H1 (cell line): ENCODE measurements around the gene PDE6B. TPM values are rescaled to one million over a fixed set of nuclear protein-coding genes. Genes with fewer than 3 reads are reported as not detected.

Experiments
- CBX5 ChIP-seq: fragments of 300-800, 300-1000 bp; sonication (generic); IDR thresholded peaks from 2 replicates; pipeline ENCODE4 v1.7.1; 2016; ENCODE audit warnings: antibody characterized with exemption, low read length, low read depth
- HDAC2 ChIP-seq, 2 experiments: fragments of 300-600 bp in 1 of 2; sonication (generic) in 1 of 2; IDR thresholded peaks; 2 replicates each; pipeline ENCODE4 v1.6.1; 2011 to 2012; ENCODE audit warnings: low read depth in 2 of 2, low read length in 2 of 2, mild to moderate bottlenecking in 2 of 2, moderate library complexity in 2 of 2, borderline replicate concordance in 1 of 2, inconsistent platforms in 1 of 2
- JUND ChIP-seq: IDR thresholded peaks from 2 replicates; pipeline ENCODE4 v1.6.1; 2011; ENCODE audit warnings: mild to moderate bottlenecking, improper control_type of control experiment, low read length
- KDM1A ChIP-seq: fragments of 200-600, 300-600 bp; sonication (generic); IDR thresholded peaks from 2 replicates; pipeline ENCODE4 v1.7.1; 2016; ENCODE audit warnings: mild to moderate bottlenecking, low read length, borderline replicate concordance
- RAD21 ChIP-seq, 2 experiments: IDR thresholded peaks in 1 of 2; conservative IDR thresholded peaks in 1 of 2; 2 replicates each; pipeline ENCODE4 v1.6.1; 2011; ENCODE audit warnings: low read depth in 2 of 2, low read length in 2 of 2, improper control_type of control experiment in 1 of 2, inconsistent platforms in 1 of 2, mild to moderate bottlenecking in 1 of 2, moderate library complexity in 1 of 2
- SAP30 ChIP-seq: fragments of 300-600 bp; sonication (generic); IDR thresholded peaks from 2 replicates; pipeline ENCODE4 v1.7.1; 2012; ENCODE audit warnings: low read length, moderate library complexity, mild to moderate bottlenecking, inconsistent platforms; ENCODE audit not compliant: insufficient read depth, insufficient replicate concordance
- SP2 ChIP-seq: IDR thresholded peaks from 2 replicates; pipeline ENCODE4 v1.6.1; 2012; ENCODE audit warnings: mild to moderate bottlenecking, low read length, inconsistent platforms
- polyA plus RNA-seq, 7 experiments: library from polyadenylated mRNA; depleted of rRNA in 3 of 7; stranded (reverse) in 5 of 7; unstranded in 2 of 7; fragments of >200 nt in 5 of 7; fragments of 200-250 nt in 2 of 7; gene quantifications; 1 replicate in 5 of 7; 2 replicates in 1 of 7; 4 replicates in 1 of 7; pipeline versions ENCODE4 v1.2.1 to v1.2.3, GENCODE V29; 2011 to 2013; ENCODE audit warnings: missing spikeins in 2 of 7, mixed read lengths in 2 of 7
- total RNA-seq: library from RNA; stranded (reverse); fragmentation: NEBNext Ultra II Directional; extraction: Animal tissue kit (Norgen Biotek cat#: 25700); gene quantifications from 2 replicates; pipeline ENCODE4 v1.2.1, GENCODE V29; 2021
- TF ChIP-seq, protein P1 (sequence below): fragments of 300-600 bp; sonication (generic); IDR thresholded peaks from 2 replicates; pipeline ENCODE4 v1.7.1; 2012; ENCODE audit warnings: low read length, moderate library complexity, mild to moderate bottlenecking, inconsistent platforms; ENCODE audit not compliant: insufficient replicate concordance

PDE6B gene
- total and polyA plus RNA-seq, 2 of the 8 experiments (the other 6 are each of a cell fraction or from before 2014, with no cell fraction given) = 4.1 to 8.4 TPM

DNA sequence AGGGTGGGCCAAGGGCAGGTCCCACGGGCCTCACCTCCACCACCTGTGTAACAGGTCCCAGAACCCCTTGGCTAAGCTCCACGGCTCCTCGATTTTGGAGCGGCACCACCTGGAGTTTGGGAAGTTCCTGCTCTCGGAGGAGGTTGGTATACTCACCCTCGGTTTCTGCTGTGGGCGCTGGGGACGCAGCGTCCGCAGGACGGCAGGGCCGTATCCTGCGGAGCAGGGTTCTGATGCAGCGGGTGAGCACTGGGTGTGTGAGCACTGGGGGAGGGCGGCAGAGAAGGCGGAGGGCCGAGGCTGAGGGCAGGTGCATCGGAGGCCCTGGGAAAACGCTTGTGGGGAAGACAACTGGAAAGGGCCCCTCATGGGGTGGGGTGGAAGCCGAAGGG is 37.7 kb downstream of the PDE6B start (continued):
- TF ChIP-seq JUND = no peak
- TF ChIP-seq, protein P1, sequence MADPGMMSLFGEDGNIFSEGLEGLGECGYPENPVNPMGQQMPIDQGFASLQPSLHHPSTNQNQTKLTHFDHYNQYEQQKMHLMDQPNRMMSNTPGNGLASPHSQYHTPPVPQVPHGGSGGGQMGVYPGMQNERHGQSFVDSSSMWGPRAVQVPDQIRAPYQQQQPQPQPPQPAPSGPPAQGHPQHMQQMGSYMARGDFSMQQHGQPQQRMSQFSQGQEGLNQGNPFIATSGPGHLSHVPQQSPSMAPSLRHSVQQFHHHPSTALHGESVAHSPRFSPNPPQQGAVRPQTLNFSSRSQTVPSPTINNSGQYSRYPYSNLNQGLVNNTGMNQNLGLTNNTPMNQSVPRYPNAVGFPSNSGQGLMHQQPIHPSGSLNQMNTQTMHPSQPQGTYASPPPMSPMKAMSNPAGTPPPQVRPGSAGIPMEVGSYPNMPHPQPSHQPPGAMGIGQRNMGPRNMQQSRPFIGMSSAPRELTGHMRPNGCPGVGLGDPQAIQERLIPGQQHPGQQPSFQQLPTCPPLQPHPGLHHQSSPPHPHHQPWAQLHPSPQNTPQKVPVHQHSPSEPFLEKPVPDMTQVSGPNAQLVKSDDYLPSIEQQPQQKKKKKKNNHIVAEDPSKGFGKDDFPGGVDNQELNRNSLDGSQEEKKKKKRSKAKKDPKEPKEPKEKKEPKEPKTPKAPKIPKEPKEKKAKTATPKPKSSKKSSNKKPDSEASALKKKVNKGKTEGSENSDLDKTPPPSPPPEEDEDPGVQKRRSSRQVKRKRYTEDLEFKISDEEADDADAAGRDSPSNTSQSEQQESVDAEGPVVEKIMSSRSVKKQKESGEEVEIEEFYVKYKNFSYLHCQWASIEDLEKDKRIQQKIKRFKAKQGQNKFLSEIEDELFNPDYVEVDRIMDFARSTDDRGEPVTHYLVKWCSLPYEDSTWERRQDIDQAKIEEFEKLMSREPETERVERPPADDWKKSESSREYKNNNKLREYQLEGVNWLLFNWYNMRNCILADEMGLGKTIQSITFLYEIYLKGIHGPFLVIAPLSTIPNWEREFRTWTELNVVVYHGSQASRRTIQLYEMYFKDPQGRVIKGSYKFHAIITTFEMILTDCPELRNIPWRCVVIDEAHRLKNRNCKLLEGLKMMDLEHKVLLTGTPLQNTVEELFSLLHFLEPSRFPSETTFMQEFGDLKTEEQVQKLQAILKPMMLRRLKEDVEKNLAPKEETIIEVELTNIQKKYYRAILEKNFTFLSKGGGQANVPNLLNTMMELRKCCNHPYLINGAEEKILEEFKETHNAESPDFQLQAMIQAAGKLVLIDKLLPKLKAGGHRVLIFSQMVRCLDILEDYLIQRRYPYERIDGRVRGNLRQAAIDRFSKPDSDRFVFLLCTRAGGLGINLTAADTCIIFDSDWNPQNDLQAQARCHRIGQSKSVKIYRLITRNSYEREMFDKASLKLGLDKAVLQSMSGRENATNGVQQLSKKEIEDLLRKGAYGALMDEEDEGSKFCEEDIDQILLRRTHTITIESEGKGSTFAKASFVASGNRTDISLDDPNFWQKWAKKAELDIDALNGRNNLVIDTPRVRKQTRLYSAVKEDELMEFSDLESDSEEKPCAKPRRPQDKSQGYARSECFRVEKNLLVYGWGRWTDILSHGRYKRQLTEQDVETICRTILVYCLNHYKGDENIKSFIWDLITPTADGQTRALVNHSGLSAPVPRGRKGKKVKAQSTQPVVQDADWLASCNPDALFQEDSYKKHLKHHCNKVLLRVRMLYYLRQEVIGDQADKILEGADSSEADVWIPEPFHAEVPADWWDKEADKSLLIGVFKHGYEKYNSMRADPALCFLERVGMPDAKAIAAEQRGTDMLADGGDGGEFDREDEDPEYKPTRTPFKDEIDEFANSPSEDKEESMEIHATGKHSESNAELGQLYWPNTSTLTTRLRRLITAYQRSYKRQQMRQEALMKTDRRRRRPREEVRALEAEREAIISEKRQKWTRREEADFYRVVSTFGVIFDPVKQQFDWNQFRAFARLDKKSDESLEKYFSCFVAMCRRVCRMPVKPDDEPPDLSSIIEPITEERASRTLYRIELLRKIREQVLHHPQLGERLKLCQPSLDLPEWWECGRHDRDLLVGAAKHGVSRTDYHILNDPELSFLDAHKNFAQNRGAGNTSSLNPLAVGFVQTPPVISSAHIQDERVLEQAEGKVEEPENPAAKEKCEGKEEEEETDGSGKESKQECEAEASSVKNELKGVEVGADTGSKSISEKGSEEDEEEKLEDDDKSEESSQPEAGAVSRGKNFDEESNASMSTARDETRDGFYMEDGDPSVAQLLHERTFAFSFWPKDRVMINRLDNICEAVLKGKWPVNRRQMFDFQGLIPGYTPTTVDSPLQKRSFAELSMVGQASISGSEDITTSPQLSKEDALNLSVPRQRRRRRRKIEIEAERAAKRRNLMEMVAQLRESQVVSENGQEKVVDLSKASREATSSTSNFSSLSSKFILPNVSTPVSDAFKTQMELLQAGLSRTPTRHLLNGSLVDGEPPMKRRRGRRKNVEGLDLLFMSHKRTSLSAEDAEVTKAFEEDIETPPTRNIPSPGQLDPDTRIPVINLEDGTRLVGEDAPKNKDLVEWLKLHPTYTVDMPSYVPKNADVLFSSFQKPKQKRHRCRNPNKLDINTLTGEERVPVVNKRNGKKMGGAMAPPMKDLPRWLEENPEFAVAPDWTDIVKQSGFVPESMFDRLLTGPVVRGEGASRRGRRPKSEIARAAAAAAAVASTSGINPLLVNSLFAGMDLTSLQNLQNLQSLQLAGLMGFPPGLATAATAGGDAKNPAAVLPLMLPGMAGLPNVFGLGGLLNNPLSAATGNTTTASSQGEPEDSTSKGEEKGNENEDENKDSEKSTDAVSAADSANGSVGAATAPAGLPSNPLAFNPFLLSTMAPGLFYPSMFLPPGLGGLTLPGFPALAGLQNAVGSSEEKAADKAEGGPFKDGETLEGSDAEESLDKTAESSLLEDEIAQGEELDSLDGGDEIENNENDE = no peak
- TF ChIP-seq SP2 = no peak
- no peak for TF ChIP-seq CBX5
- no peak for TF ChIP-seq KDM1A
- TF ChIP-seq HDAC2 (IDR thresholded peaks at IDR 0.05; ENCODE audit: borderline replicate concordance in 1 of 2, low read depth in 2 of 2, low read length in 2 of 2) = no peak
- no peak for TF ChIP-seq RAD21 (IDR thresholded peaks at IDR 0.05 in 1 of 2, conservative IDR thresholded peaks at IDR 0.05 in 1 of 2; ENCODE audit: low read depth in 2 of 2, low read length in 2 of 2)
- TF ChIP-seq SAP30 = no peak
